IMR-90 (cell line): ENCODE data around the gene NSUN6.

Source experiments
- BHLHE40 ChIP-seq: fragments of 150-350 bp; IDR thresholded peaks from 2 replicates; pipeline ENCODE4 v1.6.1; 2016; ENCODE audit warnings: mild to moderate bottlenecking, low read depth, low read length
- CTCF ChIP-seq: conservative IDR thresholded peaks from 2 replicates; pipeline ENCODE4 v1.5.1; 2012; ENCODE audit warnings: mild to moderate bottlenecking, low read depth, low read length, improper control_type of control experiment
- RAD21 ChIP-seq: IDR thresholded peaks from 2 replicates; pipeline ENCODE4 v1.6.1; 2012; ENCODE audit warnings: low read length, improper control_type of control experiment
- SMC3 ChIP-seq: fragments of 150-350 bp; IDR thresholded peaks from 2 replicates; pipeline ENCODE4 v1.6.1; 2016; ENCODE audit warnings: low read depth, mild to moderate bottlenecking, antibody characterized with exemption, low read length, moderate library complexity

DNA sequence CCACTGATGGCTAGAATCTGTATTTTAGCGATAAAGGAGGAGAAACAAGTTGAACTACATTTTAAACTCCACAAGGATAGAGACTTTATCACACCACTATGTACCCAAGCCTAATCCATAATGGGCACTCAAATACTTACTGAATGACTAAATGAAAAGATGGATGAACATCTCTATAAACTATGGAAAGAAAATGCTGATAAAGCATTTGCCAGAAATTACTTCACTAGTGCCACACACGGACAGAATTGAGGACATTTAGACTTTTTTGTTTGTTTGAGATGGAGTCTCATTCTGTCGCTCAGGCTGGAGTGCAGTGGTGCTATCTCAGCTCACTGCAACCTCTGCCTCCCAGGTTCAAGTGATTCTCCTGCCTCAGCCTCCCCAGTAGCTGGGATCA lies 1.7 kb upstream of the NSUN6 start:
- TF ChIP-seq BHLHE40 (no peak), CTCF (no peak), RAD21 (no peak), SMC3 (no peak)
